GM18502 (cell line): ENCODE measurements around the gene SMIM33.
"Not testable (repeated sequence)": the region's sequence is repeated elsewhere in the genome, so short reads cannot be mapped to it uniquely, and the experiment has no call there.

Source experiments
- ATAC-seq: cut with Tn5 transposase; IDR thresholded peaks from one replicate; pipeline ENCODE4 v1.9.1; 2021; ENCODE audit warnings: mild to moderate bottlenecking; ENCODE audit not compliant: unreplicated experiment, poor library complexity

The SMIM33 gene

GRCh38 chr5:139481580-139482049 is 10.8 kb downstream of the SMIM33 start:
- ATAC-seq, result peak; percentile 28

- ATAC-seq, result peak; percentile 63
Measured at GRCh38 chr5:139482050-139482889, 11.5 kb downstream of the SMIM33 start, which contains the start of gene STING1. Gene STING1, minus strand, starts transcription at chr5:139482758. Its CDS starts 1,054 bp downstream, at chr5:139481704.

DNA sequence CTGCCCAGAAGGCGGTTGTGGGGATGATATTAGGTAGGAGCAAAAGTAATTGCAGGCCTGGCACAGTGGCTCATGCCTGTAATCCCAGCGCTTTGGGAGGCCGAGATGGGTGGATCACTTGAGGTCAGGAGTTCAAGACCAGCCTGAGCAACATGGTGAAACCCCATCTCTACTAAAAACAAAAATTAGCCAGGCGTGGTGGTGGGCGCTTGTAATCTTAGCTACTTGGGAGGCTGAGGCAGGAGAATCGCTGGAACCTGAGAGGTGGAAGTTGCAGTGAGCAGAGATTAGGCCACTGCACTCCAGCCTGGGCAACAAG is 12.0 kb downstream of the SMIM33 start:
- ATAC-seq, result not testable (repeated sequence)

DNA sequence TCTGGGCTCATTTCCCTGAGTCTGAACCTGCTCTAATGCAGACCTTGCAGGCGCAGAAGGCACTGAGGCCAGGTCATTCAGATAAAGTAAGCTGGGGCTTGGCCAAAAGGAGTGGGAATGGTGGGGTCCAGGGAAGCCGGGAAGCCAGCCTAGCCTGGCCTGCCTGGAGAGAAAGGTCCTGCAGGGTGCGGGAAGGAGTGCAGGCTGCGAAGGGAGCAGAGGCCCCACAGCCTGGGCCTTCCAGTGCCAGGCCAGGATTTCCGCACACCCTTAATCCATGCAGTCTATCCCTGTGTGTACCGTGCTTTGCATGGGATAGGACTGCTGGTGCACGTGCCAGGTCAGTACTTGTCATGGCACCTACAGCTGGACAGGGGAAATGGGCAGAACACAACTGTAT is 15.4 kb downstream of the SMIM33 start:
- ATAC-seq, result no peak

GRCh38 chr5:139488260-139488659 is 17.5 kb downstream of the SMIM33 start:
- no peak for ATAC-seq

- ATAC-seq, result no peak
Measured at GRCh38 chr5:139492700-139493192, 21.9 kb downstream of the SMIM33 start.

DNA sequence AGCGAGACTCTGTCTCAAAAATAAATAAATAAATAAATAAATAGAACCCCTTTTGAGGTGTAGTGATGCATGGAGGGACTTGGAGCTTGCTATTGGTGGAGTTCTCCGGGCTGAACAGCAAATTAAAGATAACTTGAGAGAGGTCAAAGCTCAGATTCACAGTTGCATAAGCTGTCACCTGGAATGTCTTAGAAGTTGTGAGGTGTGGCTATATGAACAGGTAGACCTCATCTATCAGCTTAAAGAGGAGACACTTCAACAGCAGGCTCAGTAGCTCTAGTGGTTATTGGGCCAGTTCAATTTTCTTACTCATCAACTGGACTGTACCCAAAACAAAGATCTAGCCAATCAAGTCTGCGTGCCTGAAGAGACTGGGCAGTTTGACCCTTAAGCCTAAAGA is 23.5 kb downstream of the SMIM33 start:
- ATAC-seq, result no peak

DNA sequence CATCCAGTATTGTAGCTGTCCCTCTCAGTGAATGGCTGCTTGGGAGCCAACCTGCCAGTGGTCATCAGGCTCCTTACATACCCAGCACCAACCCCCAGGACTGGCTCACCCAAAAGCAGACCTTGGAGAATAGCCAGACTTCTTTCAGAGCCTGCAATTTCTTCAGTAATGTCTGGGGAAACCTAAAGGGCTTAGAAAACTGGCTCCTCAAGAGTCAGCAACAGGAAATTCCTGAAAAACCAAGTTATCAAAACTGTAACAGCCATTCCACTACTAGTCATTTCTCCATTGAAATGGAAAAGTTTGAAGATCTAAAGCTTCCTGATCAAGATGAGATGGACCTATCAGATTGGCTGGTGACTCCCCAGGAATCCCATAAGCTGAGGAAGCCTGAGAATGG is 24.0 kb downstream of the SMIM33 start:
- ATAC-seq, result no peak

GRCh38 chr5:139495638-139496435 is 25.0 kb downstream of the SMIM33 start:
- ATAC-seq, result no peak

GRCh38 chr5:139501381-139501780 is 30.6 kb downstream of the SMIM33 start:
- ATAC-seq, result no peak

- not testable (repeated sequence) for ATAC-seq
Measured at GRCh38 chr5:139503036-139503817, 32.4 kb downstream of the SMIM33 start.

GRCh38 chr5:139503879-139504278 is 33.1 kb downstream of the SMIM33 start:
- ATAC-seq, result not testable (repeated sequence)

DNA sequence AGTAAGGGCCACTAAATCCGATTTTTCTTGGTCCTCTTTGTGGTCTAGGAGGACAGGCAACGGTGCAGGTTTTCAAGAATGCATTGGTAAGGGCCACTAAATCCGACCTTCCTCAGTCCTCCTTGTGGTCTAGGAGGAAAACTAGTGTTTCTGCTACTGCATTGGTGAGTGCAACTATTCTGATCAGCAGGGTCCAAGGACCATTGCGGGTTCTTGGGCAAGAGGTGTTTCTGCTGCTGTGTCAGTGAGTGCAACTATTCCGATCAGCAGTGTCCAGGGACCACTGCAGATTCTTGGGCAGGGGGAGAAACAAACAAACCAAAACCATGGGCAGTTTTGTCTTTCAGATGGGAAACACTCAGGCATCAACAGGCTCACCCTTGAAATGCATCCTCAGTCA is 33.9 kb downstream of the SMIM33 start:
- ATAC-seq, result not testable (repeated sequence)

DNA sequence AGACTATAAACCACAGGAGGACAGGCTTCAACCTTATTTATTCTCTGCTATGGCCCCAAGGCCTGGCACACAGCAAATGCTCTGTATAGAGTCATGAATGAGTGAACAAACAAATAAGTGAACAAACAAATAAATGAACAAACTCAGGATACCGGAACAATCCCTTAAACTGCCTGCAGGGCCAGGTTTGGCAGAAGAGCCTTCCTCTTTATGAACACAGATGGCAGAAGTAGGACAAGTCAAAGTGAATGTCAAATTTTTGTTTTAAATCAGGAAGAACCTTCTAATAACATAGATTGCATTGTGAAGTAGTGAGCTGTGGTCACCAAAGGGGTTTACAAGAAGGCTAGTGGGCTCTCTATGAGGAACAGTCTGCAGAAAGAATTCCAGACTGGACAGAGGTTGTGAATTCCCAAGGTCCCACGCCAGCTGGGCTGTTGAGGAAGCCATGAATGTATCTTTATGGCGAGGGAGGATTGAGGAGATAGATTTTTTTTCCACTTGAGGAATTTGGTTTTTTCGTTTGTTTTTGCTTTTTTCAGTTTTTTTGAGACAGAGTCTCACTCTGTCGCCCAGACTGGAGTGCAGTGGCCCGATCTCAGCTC is 42.1 kb downstream of the SMIM33 start:
- ATAC-seq, result no peak

DNA sequence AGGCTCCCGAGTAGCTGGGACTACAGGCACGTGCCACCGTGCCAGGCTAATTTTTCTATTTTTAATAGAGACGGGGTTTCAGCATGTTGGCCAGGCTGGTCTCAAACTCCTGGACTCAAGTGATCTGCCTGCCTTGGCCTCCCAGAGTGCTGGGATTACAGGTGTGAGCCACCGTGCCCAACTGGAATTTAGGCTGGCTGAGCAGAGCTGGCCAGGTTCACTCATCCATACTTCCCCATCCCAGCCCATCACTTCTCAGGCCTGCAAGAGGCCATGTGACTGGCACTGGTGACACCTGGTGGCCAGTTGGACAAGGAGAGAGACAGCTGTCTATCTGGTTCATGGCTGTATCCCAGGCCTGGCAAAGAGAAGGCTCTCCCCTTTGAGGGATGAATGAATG is 42.6 kb downstream of the SMIM33 start:
- ATAC-seq, result peak; percentile 68

DNA sequence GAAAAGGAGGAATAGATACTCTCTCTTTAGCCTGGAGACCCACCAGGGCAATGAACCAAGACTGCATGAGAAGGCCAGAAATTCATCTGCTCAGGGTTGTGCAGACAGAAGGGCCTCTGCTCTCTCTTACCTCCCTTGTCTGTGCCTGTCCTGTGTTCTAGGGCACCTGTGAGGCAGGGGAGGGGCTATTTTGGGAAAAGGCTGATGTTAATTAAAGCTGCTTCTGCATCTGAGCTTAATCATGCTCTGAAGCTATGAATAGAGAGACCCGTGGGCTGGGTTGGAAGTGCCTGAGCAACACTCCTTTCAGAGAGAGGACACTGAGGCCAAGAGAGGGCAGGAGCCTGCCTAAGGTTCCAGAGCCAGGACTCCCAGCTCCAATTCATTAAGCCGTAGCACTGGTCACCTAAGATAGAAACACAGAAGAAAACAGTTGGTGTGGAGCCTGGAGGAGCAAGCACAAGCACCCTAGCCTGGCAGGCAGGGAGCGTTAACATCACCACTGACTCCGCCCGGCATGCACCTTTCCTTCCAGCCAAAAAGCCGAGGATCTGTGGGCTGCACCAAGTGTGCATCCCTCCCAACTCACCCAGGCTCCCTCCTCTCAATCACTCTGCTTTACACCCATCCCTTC is 43.2 kb downstream of the SMIM33 start:
- ATAC-seq, result peak; percentile 4

DNA sequence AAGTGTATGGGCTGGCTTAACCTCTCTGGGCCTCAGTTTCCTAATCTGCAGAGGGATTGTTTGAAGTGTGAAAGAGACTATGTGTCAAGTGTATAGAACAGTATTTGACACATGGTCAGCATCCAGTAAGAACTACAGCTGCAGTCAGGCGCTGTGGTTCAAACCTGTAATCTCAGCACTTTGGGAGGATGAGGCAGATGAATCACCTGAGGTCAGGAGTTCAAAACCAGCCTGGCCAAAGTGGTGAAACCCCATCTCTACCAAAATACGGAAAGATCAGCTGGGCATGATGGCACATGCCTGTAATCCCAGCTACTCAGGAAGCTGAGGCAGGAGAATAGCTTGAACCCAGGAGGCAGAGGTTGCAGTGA is 43.7 kb downstream of the SMIM33 start:
- no peak for ATAC-seq

DNA sequence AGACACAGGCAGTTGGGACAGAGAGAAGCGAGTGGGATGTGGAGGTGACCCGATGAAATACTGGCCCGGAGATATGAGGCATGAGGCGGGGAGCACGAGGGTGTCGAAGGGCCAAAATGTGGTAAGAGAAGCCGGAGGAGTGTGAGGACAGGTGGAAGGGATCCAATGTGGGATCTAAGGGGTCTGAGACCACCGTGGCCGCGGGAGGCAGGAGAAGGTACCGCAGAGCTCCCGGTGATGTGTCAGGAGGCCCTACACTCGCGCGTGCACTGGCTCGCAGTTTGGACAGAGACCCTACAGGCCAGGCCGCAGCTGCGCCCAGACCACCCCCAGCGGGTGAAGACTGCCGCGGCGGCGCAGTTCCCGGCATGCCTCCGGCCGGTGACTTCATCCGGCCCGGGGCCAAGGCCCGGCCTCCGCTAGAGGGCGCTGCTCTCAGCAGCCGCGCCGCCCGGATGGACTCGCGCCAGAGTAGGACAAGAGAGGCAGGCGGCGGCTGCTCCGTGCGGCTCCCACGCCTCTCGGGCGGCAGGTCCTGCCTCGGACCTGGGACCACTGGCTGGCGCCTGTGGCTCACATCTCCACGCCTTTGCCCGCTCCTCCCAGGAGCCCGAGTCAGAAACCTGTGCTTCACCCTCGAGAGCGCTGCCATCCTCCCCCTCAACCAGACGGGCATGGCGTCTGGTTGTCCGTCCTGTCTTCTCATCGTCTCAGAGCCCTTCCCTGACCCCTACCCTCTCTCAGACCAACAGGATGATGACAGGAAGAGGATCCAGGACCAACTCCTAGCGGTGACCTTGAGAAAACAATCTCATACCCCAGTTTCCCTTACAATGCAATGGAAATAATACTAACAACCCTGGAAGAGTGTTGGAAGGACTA is 47.1 kb downstream of the SMIM33 start:
- ATAC-seq, result peak; percentile 87
